ENCODE measurements around the gene CGNL1. TPM values are rescaled to one million over a fixed set of nuclear protein-coding genes. Genes with fewer than 3 reads are reported as not detected.
A peak's percentile ranks its signal among the peaks of the same experiment; 100 is the strongest.

CGNL1 gene
- total RNA-seq, 1 donor from 2014 or later: 3.5 TPM

DNA sequence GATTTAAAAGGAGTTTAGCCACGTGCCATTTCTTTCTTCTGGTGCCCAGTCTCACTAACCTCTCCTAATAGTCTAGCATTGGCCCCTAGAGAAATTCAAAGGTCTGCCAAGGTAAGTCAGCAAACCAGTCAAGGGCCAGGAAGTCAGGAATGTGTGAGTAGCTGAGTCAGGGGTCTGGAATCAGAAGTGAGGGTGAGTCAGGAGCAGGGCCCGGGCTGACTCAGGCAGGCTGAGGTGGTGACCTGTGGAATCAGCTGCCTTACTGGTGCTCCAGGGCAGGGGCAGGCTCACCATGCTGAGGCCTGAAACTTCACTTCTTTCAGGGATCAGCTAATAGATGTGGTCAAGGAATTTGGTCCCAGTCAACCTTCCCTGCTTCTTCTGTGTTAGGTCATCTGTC, 109.6 kb downstream of the CGNL1 start:
- Histone ChIP-seq H3K4me1 (no peaks in the 10 kb centered on the region), H3K9me3 (no peaks in the 10 kb centered on the region), H3K36me3 (no peaks in the 10 kb centered on the region), H3K4me3 (no peak overlapping the region), H3K27me3 (no peaks in the 10 kb centered on the region), H3K27ac (no peak overlapping the region)
- peak in 1 of 2 donors; percentile 79 for DNase-seq (ENCODE audit: low spot score in 2 of 2)
- TF ChIP-seq, protein P1, sequence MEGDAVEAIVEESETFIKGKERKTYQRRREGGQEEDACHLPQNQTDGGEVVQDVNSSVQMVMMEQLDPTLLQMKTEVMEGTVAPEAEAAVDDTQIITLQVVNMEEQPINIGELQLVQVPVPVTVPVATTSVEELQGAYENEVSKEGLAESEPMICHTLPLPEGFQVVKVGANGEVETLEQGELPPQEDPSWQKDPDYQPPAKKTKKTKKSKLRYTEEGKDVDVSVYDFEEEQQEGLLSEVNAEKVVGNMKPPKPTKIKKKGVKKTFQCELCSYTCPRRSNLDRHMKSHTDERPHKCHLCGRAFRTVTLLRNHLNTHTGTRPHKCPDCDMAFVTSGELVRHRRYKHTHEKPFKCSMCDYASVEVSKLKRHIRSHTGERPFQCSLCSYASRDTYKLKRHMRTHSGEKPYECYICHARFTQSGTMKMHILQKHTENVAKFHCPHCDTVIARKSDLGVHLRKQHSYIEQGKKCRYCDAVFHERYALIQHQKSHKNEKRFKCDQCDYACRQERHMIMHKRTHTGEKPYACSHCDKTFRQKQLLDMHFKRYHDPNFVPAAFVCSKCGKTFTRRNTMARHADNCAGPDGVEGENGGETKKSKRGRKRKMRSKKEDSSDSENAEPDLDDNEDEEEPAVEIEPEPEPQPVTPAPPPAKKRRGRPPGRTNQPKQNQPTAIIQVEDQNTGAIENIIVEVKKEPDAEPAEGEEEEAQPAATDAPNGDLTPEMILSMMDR (IDR thresholded peaks at IDR 0.05): no peak
- intact Hi-C loops (cut with DNase I): no loop called here

DNA sequence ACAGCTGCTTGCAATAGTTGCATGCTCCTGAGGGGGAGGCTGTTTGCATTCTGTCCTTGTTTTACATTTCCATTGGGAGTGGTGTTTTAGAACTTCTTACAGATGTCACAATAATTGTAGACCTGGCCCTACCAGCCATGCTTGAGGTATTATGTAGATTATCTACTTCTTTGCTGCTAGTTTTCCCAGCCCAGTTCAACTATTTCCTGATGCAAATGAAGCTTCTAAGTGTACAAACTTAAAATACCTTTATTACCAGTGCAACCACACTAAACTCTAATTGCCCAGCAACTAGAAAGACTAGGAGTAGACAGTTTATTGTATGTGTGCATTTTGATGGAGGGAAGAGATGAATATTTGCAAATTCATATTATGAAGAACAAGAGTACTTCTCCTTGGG, 110.5 kb downstream of the CGNL1 start:
- intact Hi-C loops (cut with DNase I): no loop called here
- H3K9me3 ChIP-seq: no peaks in the 10 kb centered on the region
- H3K4me3 ChIP-seq: no peak overlapping the region
- TF ChIP-seq, protein P1 (IDR thresholded peaks at IDR 0.05): no peak
- no peaks in the 10 kb centered on the region for H3K4me1 ChIP-seq
- DNase-seq (ENCODE audit: low spot score in 2 of 2): no peak
- no peaks in the 10 kb centered on the region for H3K27me3 ChIP-seq
- no peak overlapping the region for H3K27ac ChIP-seq
- H3K36me3 ChIP-seq: no peaks in the 10 kb centered on the region

DNA sequence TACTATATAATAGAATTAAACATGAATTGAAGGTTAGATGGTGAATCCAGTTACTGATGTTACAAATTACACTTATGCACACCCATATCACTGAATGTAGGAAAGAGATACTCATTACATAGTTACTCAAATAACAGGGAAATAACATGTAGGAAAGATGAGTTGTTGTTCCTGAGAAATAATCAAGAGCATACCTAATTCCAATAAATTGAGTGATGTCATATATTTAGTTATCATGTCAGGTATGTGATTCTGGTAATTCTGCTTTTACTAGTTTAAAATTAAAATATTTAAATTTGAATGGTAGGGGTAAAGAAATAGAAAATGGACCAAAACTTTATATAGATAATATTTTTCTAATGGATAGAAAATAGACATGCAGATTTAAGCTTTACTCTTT, 112.8 kb downstream of the CGNL1 start:
- intact Hi-C loops (cut with DNase I): no loop called here
- no peaks in the 10 kb centered on the region for H3K36me3 ChIP-seq
- H3K4me3 ChIP-seq: no peak overlapping the region
- no peaks in the 10 kb centered on the region for H3K9me3 ChIP-seq
- H3K27ac ChIP-seq: no peak overlapping the region
- H3K4me1 ChIP-seq: peaks cover 0 to under 1% of the 10 kb centered on the region in 2 donors
- DNase-seq (ENCODE audit: low spot score in 2 of 2): no peak
- no peaks in the 10 kb centered on the region for H3K27me3 ChIP-seq
- TF ChIP-seq, protein P1 (IDR thresholded peaks at IDR 0.05): no peak

DNA sequence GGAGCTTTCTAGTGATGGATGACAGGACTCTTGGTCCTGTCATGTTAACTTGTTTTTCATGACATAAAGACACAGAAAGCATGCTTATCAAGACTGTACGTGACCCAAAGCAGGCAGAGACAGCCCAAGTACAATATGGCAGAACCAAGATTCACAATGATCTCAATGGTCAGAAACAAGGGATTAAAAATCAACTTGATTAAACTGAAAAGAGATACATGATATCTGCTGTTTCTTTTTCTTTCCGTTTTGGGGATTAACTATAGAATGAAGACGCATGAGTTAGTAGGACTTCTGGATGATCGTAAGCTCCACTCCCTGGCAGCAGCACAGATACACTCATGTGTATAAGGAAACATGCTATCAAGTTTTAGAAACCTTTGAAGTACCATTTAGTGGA, 117.0 kb downstream of the CGNL1 start:
- H3K27ac ChIP-seq: no peak overlapping the region
- H3K4me1 ChIP-seq: peaks cover 0 to 12% of the 10 kb centered on the region in 2 donors
- no peak overlapping the region for H3K4me3 ChIP-seq
- DNase-seq (ENCODE audit: low spot score in 2 of 2): no peak
- H3K9me3 ChIP-seq: no peaks in the 10 kb centered on the region
- no peaks in the 10 kb centered on the region for H3K36me3 ChIP-seq
- H3K27me3 ChIP-seq: no peaks in the 10 kb centered on the region
- TF ChIP-seq, protein P1 (IDR thresholded peaks at IDR 0.05): no peak
- intact Hi-C loops (cut with DNase I): no loop called here

DNA sequence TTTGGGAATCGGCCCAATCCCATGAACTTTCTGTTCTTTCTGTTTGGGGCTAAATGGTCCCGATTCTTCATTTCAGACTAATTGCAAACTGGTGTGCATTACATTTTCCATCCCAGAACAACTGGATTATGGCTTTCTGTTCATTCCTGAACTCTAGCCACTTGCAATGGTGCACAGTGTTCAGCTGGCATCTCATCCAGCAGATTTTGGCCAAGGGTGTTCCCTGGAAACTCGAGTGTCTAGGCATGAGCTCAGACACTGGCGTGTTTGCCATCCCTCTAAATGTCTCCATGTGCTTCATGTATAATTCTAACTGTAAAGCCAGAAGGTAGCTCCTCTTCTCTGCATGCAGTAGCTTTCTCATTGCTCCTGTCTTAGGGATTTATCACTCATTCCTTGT, 118.3 kb downstream of the CGNL1 start:
- Histone ChIP-seq H3K36me3 (no peaks in the 10 kb centered on the region), H3K9me3 (no peaks in the 10 kb centered on the region), H3K4me1 (peaks cover 0 to 12% of the 10 kb centered on the region in 2 donors), H3K27ac (peak overlapping the region in 1 of 2 donors; percentile 9), H3K4me3 (no peak overlapping the region), H3K27me3 (no peaks in the 10 kb centered on the region)
- intact Hi-C loops (cut with DNase I): no loop called here
- DNase-seq (ENCODE audit: low spot score in 2 of 2): no peak
- TF ChIP-seq, protein P1 (IDR thresholded peaks at IDR 0.05): no peak

DNA sequence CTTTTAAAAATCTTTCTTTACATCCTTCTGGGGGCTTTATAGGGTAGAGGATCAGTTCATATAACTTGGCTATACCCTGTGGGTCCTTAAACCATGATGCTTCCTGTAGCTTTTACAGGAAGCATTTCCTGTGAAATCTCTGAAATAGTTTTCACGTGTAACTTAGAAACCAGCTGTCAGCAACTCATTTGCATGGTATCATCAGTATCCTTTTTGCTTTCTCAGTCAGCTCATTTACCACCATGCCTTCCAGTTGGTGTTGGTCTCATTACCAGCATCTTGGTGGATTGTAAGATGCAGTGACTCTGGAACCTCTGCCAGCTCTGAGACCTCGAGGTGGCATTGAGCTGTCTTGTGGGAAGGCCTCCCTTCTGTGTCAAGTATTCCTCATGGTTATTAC, 118.7 kb downstream of the CGNL1 start:
- no peak for DNase-seq (ENCODE audit: low spot score in 2 of 2)
- Histone ChIP-seq H3K27me3 (no peaks in the 10 kb centered on the region), H3K36me3 (no peaks in the 10 kb centered on the region), H3K4me3 (no peak overlapping the region), H3K27ac (no peak overlapping the region), H3K9me3 (no peaks in the 10 kb centered on the region), H3K4me1 (peaks cover 0 to 12% of the 10 kb centered on the region in 2 donors)
- TF ChIP-seq, protein P1 (IDR thresholded peaks at IDR 0.05): no peak
- intact Hi-C loops (cut with DNase I): no loop called here
